Tibial artery (tissue), 4 donors: ENCODE measurements around the gene EID3.
"Not testable (repeated sequence)": the region's sequence is repeated elsewhere in the genome, so short reads cannot be mapped to it uniquely, and the experiment has no call there.

Source experiments
- DNase-seq, 2 donors: peaks; one replicate each; pipeline ENCODE4 v3.0.0-alpha.2; 2019
- H3K27ac ChIP-seq, 2 donors: fragments of 200-600 bp; sonication (generic) in 1 of 2; 1 replicate in 1 of 2; 2 replicates in 1 of 2; pipeline ENCODE4 v1.5.1; 2018 to 2019; ENCODE audit warnings: mild to moderate bottlenecking in 1 of 2
- H3K27me3 ChIP-seq, 2 donors: fragments of 200-600 bp; sonication (generic) in 1 of 2; one replicate each; pipeline versions ENCODE4 v1.5.1 to v1.6.0; 2016 to 2019
- H3K36me3 ChIP-seq, 3 donors: fragments of 200-600 bp; sonication (generic) in 2 of 3; one replicate each; pipeline ENCODE4 v1.5.1; 2016 to 2019; ENCODE audit warnings: mild to moderate bottlenecking in 2 of 3
- H3K4me1 ChIP-seq, 4 donors: fragments of 200-600 bp; sonication (generic) in 2 of 4; 1 replicate in 3 of 4; 2 replicates in 1 of 4; pipeline ENCODE4 v1.5.1; 2016 to 2019
- H3K4me3 ChIP-seq, 2 donors: fragments of 200-600 bp; sonication (generic) in 1 of 2; 1 replicate in 1 of 2; 2 replicates in 1 of 2; pipeline ENCODE4 v1.5.1; 2018 to 2019; ENCODE audit warnings: mild to moderate bottlenecking in 2 of 2
- H3K9me3 ChIP-seq, 3 donors: fragments of 200-600 bp; sonication (generic) in 1 of 3; one replicate each; pipeline ENCODE4 v1.5.1; 2016 to 2019
- intact Hi-C: fragments of 100-400 bp; cut with DNase I; formaldehyde crosslinking; loops from one replicate; pipeline ENCODE4 v1.15.0; 2023; ENCODE audit warnings: low total_unique reads
- TF ChIP-seq, protein P1 (sequence below), 2 experiments: fragments of 200-600 bp in 1 of 2; fragments of 450-650 bp in 1 of 2; IDR thresholded peaks; one replicate each; pipeline ENCODE4 v1.5.1; 2017 to 2019; ENCODE audit warnings: antibody characterized with exemption in 2 of 2, mild to moderate bottlenecking in 1 of 2, moderate library complexity in 1 of 2

Gene EID3

GRCh38 chr12:104321949-104322348, 18.4 kb downstream of the EID3 start:
- H3K27me3 ChIP-seq: no peaks in the 10 kb centered on the region
- no peak overlapping the region for H3K27ac ChIP-seq
- DNase-seq: no peak
- no peak overlapping the region for H3K4me3 ChIP-seq
- peaks cover 86 to 90% (median 89%) of the 10 kb centered on the region in 3 donors for H3K36me3 ChIP-seq
- TF ChIP-seq, protein P1, sequence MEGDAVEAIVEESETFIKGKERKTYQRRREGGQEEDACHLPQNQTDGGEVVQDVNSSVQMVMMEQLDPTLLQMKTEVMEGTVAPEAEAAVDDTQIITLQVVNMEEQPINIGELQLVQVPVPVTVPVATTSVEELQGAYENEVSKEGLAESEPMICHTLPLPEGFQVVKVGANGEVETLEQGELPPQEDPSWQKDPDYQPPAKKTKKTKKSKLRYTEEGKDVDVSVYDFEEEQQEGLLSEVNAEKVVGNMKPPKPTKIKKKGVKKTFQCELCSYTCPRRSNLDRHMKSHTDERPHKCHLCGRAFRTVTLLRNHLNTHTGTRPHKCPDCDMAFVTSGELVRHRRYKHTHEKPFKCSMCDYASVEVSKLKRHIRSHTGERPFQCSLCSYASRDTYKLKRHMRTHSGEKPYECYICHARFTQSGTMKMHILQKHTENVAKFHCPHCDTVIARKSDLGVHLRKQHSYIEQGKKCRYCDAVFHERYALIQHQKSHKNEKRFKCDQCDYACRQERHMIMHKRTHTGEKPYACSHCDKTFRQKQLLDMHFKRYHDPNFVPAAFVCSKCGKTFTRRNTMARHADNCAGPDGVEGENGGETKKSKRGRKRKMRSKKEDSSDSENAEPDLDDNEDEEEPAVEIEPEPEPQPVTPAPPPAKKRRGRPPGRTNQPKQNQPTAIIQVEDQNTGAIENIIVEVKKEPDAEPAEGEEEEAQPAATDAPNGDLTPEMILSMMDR (IDR thresholded peaks at IDR 0.05): no peak
- peaks cover 0 to 4% (median 0%) of the 10 kb centered on the region in 4 donors for H3K4me1 ChIP-seq
- intact Hi-C loops: no loop called here
- H3K9me3 ChIP-seq: no peaks in the 10 kb centered on the region

DNA sequence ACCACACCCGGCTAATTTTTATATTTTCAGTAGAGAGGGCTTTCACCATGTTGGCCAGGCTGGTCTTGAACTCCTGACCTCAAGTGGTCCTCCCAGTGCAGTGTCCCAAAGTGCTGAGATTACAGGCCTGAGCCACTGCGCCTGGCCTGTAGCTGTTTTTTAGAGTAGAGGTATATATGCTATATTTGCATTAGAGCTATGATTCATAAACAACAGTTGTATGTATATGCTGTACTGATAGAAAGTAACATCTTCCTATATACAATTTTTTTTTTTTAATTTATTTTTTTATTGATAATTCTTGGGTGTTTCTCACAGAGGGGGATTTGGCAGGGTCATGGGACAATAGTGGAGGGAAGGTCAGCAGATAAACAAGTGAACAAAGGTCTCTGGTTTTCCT, 19.0 kb downstream of the EID3 start:
- H3K27ac ChIP-seq, H3K27me3 ChIP-seq, DNase-seq, H3K4me3 ChIP-seq, intact Hi-C loops, H3K4me1 ChIP-seq, H3K9me3 ChIP-seq: not testable (repeated sequence)
- peaks cover 86 to 90% (median 89%) of the 10 kb centered on the region in 3 donors for H3K36me3 ChIP-seq

DNA sequence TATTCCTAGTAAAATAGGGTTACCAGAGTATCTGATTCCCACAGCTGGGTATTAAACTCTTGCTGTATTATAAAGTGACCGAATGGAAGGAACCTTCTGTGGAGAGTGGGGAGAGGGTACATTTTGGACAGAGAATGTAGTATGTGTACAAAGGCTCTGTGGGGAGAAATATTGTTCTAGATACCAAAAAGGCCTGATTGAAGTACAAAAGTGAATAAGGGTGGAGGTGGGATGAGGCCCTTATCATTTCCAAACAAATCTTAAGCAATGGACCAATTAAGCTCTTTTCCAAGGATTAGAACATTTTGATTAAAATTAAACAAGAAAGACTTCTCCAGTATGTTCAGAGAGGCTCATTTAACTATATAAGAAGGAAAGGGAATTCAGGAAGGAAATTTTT, 20.4 kb downstream of the EID3 start:
- intact Hi-C loops: no loop called here
- H3K27ac ChIP-seq: no peak overlapping the region
- H3K36me3 ChIP-seq: peaks cover 86 to 89% (median 89%) of the 10 kb centered on the region in 3 donors
- TF ChIP-seq, protein P1 (IDR thresholded peaks at IDR 0.05): no peak
- H3K27me3 ChIP-seq: no peaks in the 10 kb centered on the region
- H3K9me3 ChIP-seq: no peaks in the 10 kb centered on the region
- DNase-seq: no peak
- H3K4me1 ChIP-seq: no peaks in the 10 kb centered on the region
- H3K4me3 ChIP-seq: no peak overlapping the region

DNA sequence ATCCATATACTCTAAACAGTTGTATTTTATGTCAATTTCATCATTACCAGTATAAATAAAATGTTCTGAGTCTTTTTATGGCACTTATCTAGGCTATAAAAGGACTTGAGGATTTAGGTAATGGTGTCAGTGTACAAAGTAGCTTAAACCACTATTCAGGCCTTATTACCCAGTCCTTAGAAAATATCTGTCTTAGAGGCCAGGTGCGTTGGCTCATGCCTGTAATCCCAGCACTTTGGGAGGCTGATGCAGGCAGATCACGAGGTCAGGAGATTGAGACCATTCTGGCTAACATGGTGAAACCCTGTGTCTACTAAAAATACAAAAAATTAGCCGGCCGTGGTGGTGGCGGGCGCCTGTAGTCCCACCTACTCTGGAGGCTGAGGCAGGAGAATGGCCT, 24.7 kb downstream of the EID3 start:
- H3K4me3 ChIP-seq, DNase-seq, H3K4me1 ChIP-seq, H3K27me3 ChIP-seq, H3K27ac ChIP-seq, H3K9me3 ChIP-seq, intact Hi-C loops: not testable (repeated sequence)
- peaks cover 79 to 84% (median 83%) of the 10 kb centered on the region in 3 donors for H3K36me3 ChIP-seq

DNA sequence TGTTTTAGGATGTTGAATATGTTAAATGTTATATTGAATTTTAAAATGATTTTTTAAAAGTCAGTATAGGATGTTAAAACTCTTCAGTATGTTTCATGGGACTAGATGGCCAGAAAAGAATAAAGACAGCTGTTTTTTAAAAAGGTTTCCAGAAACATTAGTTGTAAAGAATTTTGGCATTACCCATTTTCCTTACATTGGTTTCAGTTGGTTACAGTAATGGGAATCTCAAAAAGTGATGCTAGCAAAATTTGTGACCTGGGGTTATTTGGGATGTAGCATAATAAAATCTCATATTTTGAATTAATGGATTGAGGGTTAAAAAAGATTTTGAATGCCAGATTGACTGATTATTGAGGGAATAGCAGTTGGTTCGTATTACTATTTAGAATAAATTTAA, 25.3 kb downstream of the EID3 start:
- intact Hi-C loops: no loop called here
- TF ChIP-seq, protein P1 (IDR thresholded peaks at IDR 0.05): no peak
- Histone ChIP-seq H3K4me1 (no peaks in the 10 kb centered on the region), H3K27me3 (no peaks in the 10 kb centered on the region), H3K36me3 (peaks cover 81 to 87% (median 82%) of the 10 kb centered on the region in 3 donors), H3K9me3 (no peaks in the 10 kb centered on the region), H3K4me3 (no peak overlapping the region), H3K27ac (no peak overlapping the region)
- no peak for DNase-seq

- no peaks in the 10 kb centered on the region for H3K27me3 ChIP-seq
- no peaks in the 10 kb centered on the region for H3K4me1 ChIP-seq
- H3K36me3 ChIP-seq: peaks cover 80 to 87% (median 81%) of the 10 kb centered on the region in 3 donors
- H3K27ac ChIP-seq: no peak overlapping the region
- H3K4me3 ChIP-seq: no peak overlapping the region
- intact Hi-C loops: no loop called here
- TF ChIP-seq, protein P1 (IDR thresholded peaks at IDR 0.05): no peak
- DNase-seq: no peak
- H3K9me3 ChIP-seq: no peaks in the 10 kb centered on the region
These were observed 26.4 kb downstream of the EID3 start for GRCh38 chr12:104329707-104330532.
